H1 (cell line): ENCODE measurements around the gene CAPZA2.

Experiments used
- CHD2 ChIP-seq: IDR thresholded peaks from 2 replicates; pipeline ENCODE4 v1.6.1; 2012; ENCODE audit warnings: low read length, improper control_type of control experiment
- CTCF ChIP-seq, 3 experiments: IDR thresholded peaks; 1 replicate in 2 of 3; 2 replicates in 1 of 3; pipeline versions ENCODE4 v1.5.1 to v1.6.1; 2011; ENCODE audit warnings: low read length in 3 of 3, mild to moderate bottlenecking in 3 of 3, inconsistent platforms in 2 of 3, low read depth in 1 of 3, moderate library complexity in 1 of 3; ENCODE audit not compliant: insufficient read depth in 1 of 3; ENCODE audit errors: control extremely low read depth in 1 of 3
- EP300 ChIP-seq, 2 experiments: IDR thresholded peaks; 1 replicate in 1 of 2; 2 replicates in 1 of 2; pipeline ENCODE4 v1.6.1; 2011 to 2012; ENCODE audit warnings: low read depth in 2 of 2, low read length in 2 of 2, mild to moderate bottlenecking in 2 of 2, borderline replicate concordance in 1 of 2, inconsistent platforms in 1 of 2, moderate library complexity in 1 of 2
- EZH2 ChIP-seq: fragments of 200-600 bp; sonication (generic); IDR thresholded peaks from 2 replicates; pipeline ENCODE4 v1.7.1; 2012; ENCODE audit warnings: low read depth, mild to moderate bottlenecking, moderate library complexity, low read length, inconsistent platforms; ENCODE audit not compliant: severe bottlenecking
- JUN ChIP-seq: IDR thresholded peaks from 2 replicates; pipeline ENCODE4 v1.6.1; 2011; ENCODE audit warnings: low read depth, mild to moderate bottlenecking, improper control_type of control experiment, low read length
- JUND ChIP-seq: IDR thresholded peaks from 2 replicates; pipeline ENCODE4 v1.6.1; 2011; ENCODE audit warnings: mild to moderate bottlenecking, improper control_type of control experiment, low read length
- POLR2A ChIP-seq, 2 experiments: IDR thresholded peaks; 1 replicate in 1 of 2; 2 replicates in 1 of 2; pipeline ENCODE4 v1.6.1; 2011; ENCODE audit warnings: low read depth in 2 of 2, low read length in 2 of 2, mild to moderate bottlenecking in 2 of 2; ENCODE audit errors: control extremely low read depth in 1 of 2
- POLR2AphosphoS5 ChIP-seq: IDR thresholded peaks from 2 replicates; pipeline ENCODE4 v1.6.1; 2011; ENCODE audit warnings: low read depth, low read length
- YY1 ChIP-seq: IDR thresholded peaks from 2 replicates; pipeline ENCODE4 v1.6.1; 2011; ENCODE audit warnings: low read depth, mild to moderate bottlenecking, low read length
- TF ChIP-seq, protein P1 (sequence below): IDR thresholded peaks from 2 replicates; pipeline ENCODE4 v1.6.1; 2012; ENCODE audit warnings: low read length, inconsistent platforms

DNA sequence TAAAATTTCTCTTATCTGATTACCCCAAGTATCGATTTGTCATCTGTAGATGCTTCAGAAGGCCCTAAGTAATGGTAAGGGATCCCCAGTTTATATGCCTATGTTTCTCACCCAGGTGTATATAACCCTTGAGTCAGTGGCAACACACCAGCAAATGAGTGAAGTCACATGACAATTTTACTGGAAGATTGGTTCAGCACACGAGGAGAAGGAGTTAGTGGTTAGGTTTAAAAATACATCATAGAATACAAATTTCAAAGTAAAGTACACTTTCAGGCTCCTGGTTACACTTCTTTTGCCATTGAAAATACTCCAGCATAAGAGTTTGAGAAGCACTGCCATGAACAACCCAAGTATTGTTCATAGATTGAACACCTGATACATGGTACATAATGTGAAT, 29.7 kb upstream of the CAPZA2 start:
- TF ChIP-seq CTCF (IDR thresholded peaks at IDR 0.05; ENCODE audit: control extremely low read depth in 1 of 3, insufficient read depth in 1 of 3, low read depth in 1 of 3, low read length in 3 of 3), result no peak
- TF ChIP-seq EZH2, result no peak
- no peak for TF ChIP-seq JUND
- TF ChIP-seq POLR2A (IDR thresholded peaks at IDR 0.05; ENCODE audit: control extremely low read depth in 1 of 2, low read depth in 2 of 2, low read length in 2 of 2), result no peak
- no peak for TF ChIP-seq POLR2AphosphoS5
- no peak for TF ChIP-seq CHD2
- TF ChIP-seq YY1, result no peak
- TF ChIP-seq, protein P1, sequence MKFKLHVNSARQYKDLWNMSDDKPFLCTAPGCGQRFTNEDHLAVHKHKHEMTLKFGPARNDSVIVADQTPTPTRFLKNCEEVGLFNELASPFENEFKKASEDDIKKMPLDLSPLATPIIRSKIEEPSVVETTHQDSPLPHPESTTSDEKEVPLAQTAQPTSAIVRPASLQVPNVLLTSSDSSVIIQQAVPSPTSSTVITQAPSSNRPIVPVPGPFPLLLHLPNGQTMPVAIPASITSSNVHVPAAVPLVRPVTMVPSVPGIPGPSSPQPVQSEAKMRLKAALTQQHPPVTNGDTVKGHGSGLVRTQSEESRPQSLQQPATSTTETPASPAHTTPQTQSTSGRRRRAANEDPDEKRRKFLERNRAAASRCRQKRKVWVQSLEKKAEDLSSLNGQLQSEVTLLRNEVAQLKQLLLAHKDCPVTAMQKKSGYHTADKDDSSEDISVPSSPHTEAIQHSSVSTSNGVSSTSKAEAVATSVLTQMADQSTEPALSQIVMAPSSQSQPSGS, result no peak
- no peak for TF ChIP-seq EP300 (IDR thresholded peaks at IDR 0.05; ENCODE audit: borderline replicate concordance in 1 of 2, low read depth in 2 of 2, low read length in 2 of 2)
- TF ChIP-seq JUN, result no peak
